GM12874 (cell line): ENCODE data around the gene FSTL4.

Source experiments
- CTCF ChIP-seq: IDR thresholded peaks from 2 replicates; pipeline ENCODE4 v1.5.1; 2011; ENCODE audit warnings: low read depth, mild to moderate bottlenecking, control low read depth, low read length, moderate library complexity; ENCODE audit not compliant: insufficient read depth

The FSTL4 gene

GRCh38 chr5:133506181-133506580 is 106.2 kb downstream of the FSTL4 start:
- no peak for TF ChIP-seq CTCF

- no peak for TF ChIP-seq CTCF
Measured at GRCh38 chr5:133503511-133503910, 108.8 kb downstream of the FSTL4 start.

- TF ChIP-seq CTCF: no peak
Measured at GRCh38 chr5:133499895-133500294, 112.4 kb downstream of the FSTL4 start.

GRCh38 chr5:133497608-133498348 is 114.6 kb downstream of the FSTL4 start:
- no peak for TF ChIP-seq CTCF

GRCh38 chr5:133496631-133497030 is 115.7 kb downstream of the FSTL4 start:
- TF ChIP-seq CTCF: no peak

- TF ChIP-seq CTCF: no peak
Measured at GRCh38 chr5:133494923-133495246, 117.5 kb downstream of the FSTL4 start.

- TF ChIP-seq CTCF: no peak
Measured at GRCh38 chr5:133494232-133494922, 118.0 kb downstream of the FSTL4 start.
